Loucy (cell line): ENCODE measurements around the gene ATP5F1B.

Experiments used
- EZH2phosphoT487 ChIP-seq: fragments of 200-600 bp; IDR thresholded peaks from 2 replicates; pipeline ENCODE4 v1.6.1; 2018; ENCODE audit warnings: antibody characterized with exemption, mild to moderate bottlenecking, moderate library complexity, borderline replicate concordance
- TF ChIP-seq, protein P1 (sequence below): fragments of 200-600 bp; sonication (generic); conservative IDR thresholded peaks from 2 replicates; pipeline ENCODE4 v1.5.1; 2014; ENCODE audit warnings: mild to moderate bottlenecking, antibody characterized with exemption, low read length

DNA sequence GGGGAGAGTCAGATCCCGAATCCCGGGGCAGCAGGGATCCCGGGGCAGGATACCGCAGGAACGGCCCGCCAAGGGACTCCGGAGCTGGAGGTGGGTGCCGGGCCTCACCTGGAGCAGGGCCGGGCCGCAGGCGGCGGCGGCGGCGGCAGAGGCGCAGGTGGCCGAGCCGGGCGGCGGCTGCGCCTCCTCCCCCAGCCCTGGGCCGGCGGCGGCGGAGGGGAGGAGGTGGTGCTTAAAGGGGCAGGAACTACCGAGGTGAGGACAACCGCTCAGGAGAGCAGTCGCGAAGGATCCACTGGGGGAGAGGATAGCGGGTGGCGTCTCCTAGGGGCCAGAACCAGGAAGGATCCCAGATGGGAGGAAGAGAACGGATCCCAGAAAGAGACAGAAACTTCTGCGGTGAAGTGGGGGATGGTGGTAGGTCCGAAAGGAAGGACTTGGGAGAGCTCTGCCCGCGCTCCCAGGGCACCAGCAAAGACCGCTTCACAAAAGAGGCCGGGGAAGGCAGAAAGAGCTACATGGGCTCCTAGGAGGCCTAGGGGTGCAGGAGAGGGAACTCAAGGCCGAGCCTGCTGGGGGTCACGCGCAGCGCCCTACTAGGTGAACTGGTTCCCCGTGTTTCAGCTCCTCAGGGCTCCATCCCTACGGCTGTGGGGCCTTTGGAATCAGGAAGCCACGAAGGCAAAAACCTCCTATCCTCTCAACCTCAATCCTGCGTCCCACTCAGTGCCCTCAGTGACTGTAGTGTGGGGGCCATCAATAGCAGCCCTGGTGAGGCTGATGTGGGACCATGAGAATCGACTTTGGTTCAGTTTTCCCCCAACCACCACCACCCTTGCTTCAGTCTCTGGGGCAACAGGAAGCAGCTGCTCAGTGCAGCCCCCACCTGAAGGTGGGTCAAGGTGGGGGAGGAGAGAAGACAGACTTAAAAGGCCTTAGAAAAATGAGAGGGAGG is 10.7 kb downstream of the ATP5F1B start:
- TF ChIP-seq, protein P1, sequence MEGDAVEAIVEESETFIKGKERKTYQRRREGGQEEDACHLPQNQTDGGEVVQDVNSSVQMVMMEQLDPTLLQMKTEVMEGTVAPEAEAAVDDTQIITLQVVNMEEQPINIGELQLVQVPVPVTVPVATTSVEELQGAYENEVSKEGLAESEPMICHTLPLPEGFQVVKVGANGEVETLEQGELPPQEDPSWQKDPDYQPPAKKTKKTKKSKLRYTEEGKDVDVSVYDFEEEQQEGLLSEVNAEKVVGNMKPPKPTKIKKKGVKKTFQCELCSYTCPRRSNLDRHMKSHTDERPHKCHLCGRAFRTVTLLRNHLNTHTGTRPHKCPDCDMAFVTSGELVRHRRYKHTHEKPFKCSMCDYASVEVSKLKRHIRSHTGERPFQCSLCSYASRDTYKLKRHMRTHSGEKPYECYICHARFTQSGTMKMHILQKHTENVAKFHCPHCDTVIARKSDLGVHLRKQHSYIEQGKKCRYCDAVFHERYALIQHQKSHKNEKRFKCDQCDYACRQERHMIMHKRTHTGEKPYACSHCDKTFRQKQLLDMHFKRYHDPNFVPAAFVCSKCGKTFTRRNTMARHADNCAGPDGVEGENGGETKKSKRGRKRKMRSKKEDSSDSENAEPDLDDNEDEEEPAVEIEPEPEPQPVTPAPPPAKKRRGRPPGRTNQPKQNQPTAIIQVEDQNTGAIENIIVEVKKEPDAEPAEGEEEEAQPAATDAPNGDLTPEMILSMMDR: peak; percentile 38
- TF ChIP-seq EZH2phosphoT487: no peak
